DOHH2 (cell line): ENCODE measurements around the gene PACRG.

ENCODE experiments used
- H3F3A ChIP-seq: fragments of 200-600 bp; sonication (generic), shearing (Covaris generic); 2 replicates; pipeline ENCODE4 v1.6.0; 2016; ENCODE audit warnings: antibody characterized with exemption, mild to moderate bottlenecking; ENCODE audit not compliant: control insufficient read depth, insufficient read depth
- H3K27ac ChIP-seq: fragments of 200-600 bp; sonication (generic); 2 replicates; pipeline ENCODE4 v1.5.1; 2014; ENCODE audit warnings: low read depth, mild to moderate bottlenecking, low read length, moderate library complexity
- H3K27me3 ChIP-seq: fragments of 200-600 bp; sonication (generic); 2 replicates; pipeline ENCODE4 v1.6.1; 2014; ENCODE audit warnings: mild to moderate bottlenecking, low read length, mixed read lengths; ENCODE audit not compliant: control insufficient read depth
- H3K36me3 ChIP-seq: fragments of 200-600 bp; sonication (generic); 2 replicates; pipeline ENCODE4 v1.6.1; 2014; ENCODE audit warnings: mild to moderate bottlenecking, low read length, moderate library complexity, mixed read lengths; ENCODE audit not compliant: control insufficient read depth
- H3K4me1 ChIP-seq: fragments of 200-600 bp; sonication (generic); 2 replicates; pipeline ENCODE4 v1.6.1; 2014; ENCODE audit warnings: mild to moderate bottlenecking, low read length, mixed read lengths; ENCODE audit not compliant: control insufficient read depth
- H3K4me2 ChIP-seq: fragments of 200-600 bp; sonication (generic); 2 replicates; pipeline ENCODE4 v1.6.0; 2014; ENCODE audit warnings: mild to moderate bottlenecking, low read length, moderate library complexity
- H3K4me3 ChIP-seq: fragments of 200-600 bp; sonication (generic); 2 replicates; pipeline ENCODE4 v1.5.1; 2014; ENCODE audit warnings: mild to moderate bottlenecking, low read length, mixed read lengths
- H3K79me2 ChIP-seq: fragments of 200-600 bp; sonication (generic); 2 replicates; pipeline ENCODE4 v1.6.1; 2014; ENCODE audit warnings: mild to moderate bottlenecking, low read length, mixed read lengths; ENCODE audit not compliant: control insufficient read depth
- H3K9me2 ChIP-seq: fragments of 200-600 bp; sonication (generic); replicated peaks from 2 replicates; pipeline ENCODE4 v1.6.1; 2014; ENCODE audit warnings: mild to moderate bottlenecking, low read length, mixed read lengths; ENCODE audit not compliant: control insufficient read depth
- H3K9me3 ChIP-seq: fragments of 200-600 bp; sonication (generic); 2 replicates; pipeline ENCODE4 v1.6.1; 2014; ENCODE audit warnings: antibody characterized with exemption, low read length, mixed read lengths; ENCODE audit not compliant: control insufficient read depth, insufficient read depth
- H4K20me1 ChIP-seq: fragments of 200-600 bp; sonication (generic); 2 replicates; pipeline ENCODE4 v1.6.0; 2014; ENCODE audit warnings: low read depth, mild to moderate bottlenecking, antibody characterized with exemption, low read length, moderate library complexity; ENCODE audit not compliant: control insufficient read depth, insufficient read depth
- CTCF ChIP-seq: fragments of 200-600 bp; sonication (generic); IDR thresholded peaks from one replicate; pipeline ENCODE4 v1.5.1; 2014; ENCODE audit warnings: antibody characterized with exemption, mild to moderate bottlenecking, low read depth, low read length; ENCODE audit not compliant: poor library complexity, severe bottlenecking
- EZH2phosphoT487 ChIP-seq: fragments of 200-600 bp; sonication (generic); IDR thresholded peaks from 2 replicates; pipeline ENCODE4 v1.6.1; 2017; ENCODE audit warnings: borderline replicate concordance, mild to moderate bottlenecking, antibody characterized with exemption, low read length, moderate library complexity, mixed read lengths

PACRG gene

GRCh38 chr6:163206196-163206595 lies 478.4 kb downstream of the PACRG start:
- H3K4me3 ChIP-seq = no peak overlapping the region

DNA sequence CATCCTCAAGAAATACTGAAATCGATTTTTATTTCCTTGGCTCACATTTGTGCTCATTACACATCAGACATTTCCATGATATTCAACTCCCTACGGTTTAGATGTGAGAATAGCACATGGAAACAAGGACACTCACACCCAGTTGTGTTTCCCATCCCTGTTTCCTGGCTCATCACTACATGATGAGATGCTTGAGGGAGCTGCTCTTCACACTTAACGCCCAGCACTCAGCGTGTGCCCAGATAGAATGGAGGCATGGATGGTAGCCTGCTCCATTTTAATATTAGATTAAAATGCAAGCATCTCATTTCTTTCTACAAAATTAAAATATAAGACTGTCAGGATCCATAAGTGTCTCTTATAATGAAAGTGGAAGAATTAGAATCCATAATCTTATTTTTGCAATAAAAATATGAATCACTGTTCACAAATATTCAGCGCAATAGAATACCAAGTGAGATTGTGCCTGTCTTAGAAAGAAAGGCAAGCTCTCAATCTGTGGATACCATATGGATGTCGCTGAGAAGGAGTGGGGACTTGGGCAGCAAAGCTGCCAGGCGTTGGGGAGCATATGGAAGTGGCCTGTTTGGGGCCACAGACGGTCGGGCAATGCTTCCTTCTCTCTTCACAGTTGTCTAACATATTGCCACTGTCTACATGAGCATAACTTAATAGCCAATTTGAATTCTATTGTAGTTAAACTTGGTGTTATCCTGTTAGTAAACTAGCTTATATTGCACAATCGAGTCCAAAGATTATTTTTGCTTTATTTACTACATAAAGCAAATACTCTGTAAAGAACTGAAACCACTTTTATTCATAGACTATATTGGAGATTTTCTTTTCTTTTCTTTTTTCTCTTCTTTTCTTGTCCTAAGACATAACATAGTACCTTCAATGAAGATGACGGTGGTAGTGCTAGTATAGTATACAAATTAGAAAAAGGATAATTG lies 479.9 kb downstream of the PACRG start:
- Histone ChIP-seq H3F3A (no peaks in the 10 kb centered on the region), H3K27me3 (no peaks in the 10 kb centered on the region), H3K9me3 (no peaks in the 10 kb centered on the region), H3K9me2 (no peaks in the 10 kb centered on the region), H3K79me2 (no peaks in the 10 kb centered on the region), H3K4me1 (no peaks in the 10 kb centered on the region), H4K20me1 (no peaks in the 10 kb centered on the region), H3K27ac (no peak overlapping the region), H3K4me2 (no peak overlapping the region), H3K4me3 (no peak overlapping the region), H3K36me3 (no peaks in the 10 kb centered on the region)
- TF ChIP-seq CTCF (no peak), EZH2phosphoT487 (no peak)

More at GRCh38 chr6:163206196-163206595, 478.4 kb downstream of the PACRG start:
- Histone ChIP-seq H3K36me3 (no peaks in the 10 kb centered on the region), H3F3A (no peaks in the 10 kb centered on the region), H3K27ac (no peak overlapping the region), H3K79me2 (no peaks in the 10 kb centered on the region), H4K20me1 (no peaks in the 10 kb centered on the region), H3K4me1 (no peaks in the 10 kb centered on the region), H3K4me2 (no peak overlapping the region), H3K9me2 (no peaks in the 10 kb centered on the region), H3K9me3 (no peaks in the 10 kb centered on the region), H3K27me3 (no peaks in the 10 kb centered on the region)
- TF ChIP-seq CTCF (no peak), EZH2phosphoT487 (no peak)

DNA sequence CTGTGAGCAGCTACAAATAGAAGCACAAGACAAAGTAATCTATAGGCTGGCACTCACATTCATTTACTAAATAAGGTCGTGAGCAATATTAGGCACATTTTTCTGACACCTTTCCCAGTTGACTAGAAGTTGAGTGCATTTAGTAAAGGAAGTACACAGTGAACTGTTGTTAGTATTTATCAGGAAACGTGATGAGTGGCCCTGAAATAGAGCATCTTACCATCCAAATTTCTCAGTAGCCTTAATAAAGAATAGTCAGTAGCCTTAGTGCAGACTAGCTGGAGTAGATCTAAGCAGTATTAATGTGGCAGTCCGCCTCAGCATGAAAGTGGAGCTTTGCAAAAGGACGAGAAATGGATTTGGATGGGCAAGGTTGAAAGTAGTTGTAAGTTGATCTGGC lies 481.2 kb downstream of the PACRG start:
- no peak for TF ChIP-seq CTCF
- no peak for TF ChIP-seq EZH2phosphoT487
- no peaks in the 10 kb centered on the region for H3F3A ChIP-seq

More for the DNA sequence above, 481.2 kb downstream of the PACRG start:
- no peaks in the 10 kb centered on the region for H3K9me2 ChIP-seq
- no peak overlapping the region for H3K4me3 ChIP-seq
- no peaks in the 10 kb centered on the region for H4K20me1 ChIP-seq
- H3K27me3 ChIP-seq = no peaks in the 10 kb centered on the region
- no peaks in the 10 kb centered on the region for H3K4me1 ChIP-seq
- no peak overlapping the region for H3K27ac ChIP-seq
- no peaks in the 10 kb centered on the region for H3K9me3 ChIP-seq
- no peaks in the 10 kb centered on the region for H3K36me3 ChIP-seq
- no peak overlapping the region for H3K4me2 ChIP-seq
- H3K79me2 ChIP-seq = no peaks in the 10 kb centered on the region
